D341Med (cell line): ENCODE data around the gene PRR18.
"Not testable (repeated sequence)": the region's sequence is repeated elsewhere in the genome, so short reads cannot be mapped to it uniquely, and the experiment has no call there.

Experiments
- DNase-seq: peaks from one replicate; pipeline ENCODE4 v3.0.0; 2012; ENCODE audit warnings: low spot score

Gene PRR18

GRCh38 chr6:166308033-166308768 is at the start of gene PRR18:
PRR18 (minus strand) TSS chr6:166308392; CDS start chr6:166308142, 250 bp downstream.
- DNase-seq, result peak; percentile 62

GRCh38 chr6:166355552-166355951 is 47.4 kb upstream of the PRR18 start:
- DNase-seq, result no peak

- no peak for DNase-seq
Observed at GRCh38 chr6:166354965-166355364, 46.8 kb upstream of the PRR18 start.

- no peak for DNase-seq
Observed at GRCh38 chr6:166354143-166354542, 46.0 kb upstream of the PRR18 start.

- DNase-seq, result no peak
Observed at GRCh38 chr6:166353507-166353906, 45.3 kb upstream of the PRR18 start.

GRCh38 chr6:166352923-166353322 is 44.7 kb upstream of the PRR18 start:
- no peak for DNase-seq

- DNase-seq, result peak; percentile 46
Observed at GRCh38 chr6:166351715-166352285, 43.6 kb upstream of the PRR18 start.

GRCh38 chr6:166348305-166348949 is 40.2 kb upstream of the PRR18 start:
- no peak for DNase-seq

- DNase-seq, result no peak
Observed at GRCh38 chr6:166346965-166347364, 38.8 kb upstream of the PRR18 start.

GRCh38 chr6:166346449-166346848 is 38.3 kb upstream of the PRR18 start:
- no peak for DNase-seq

GRCh38 chr6:166345672-166346071 is 37.5 kb upstream of the PRR18 start:
- DNase-seq, result not testable (repeated sequence)

GRCh38 chr6:166344921-166345320 is 36.7 kb upstream of the PRR18 start:
- not testable (repeated sequence) for DNase-seq

- DNase-seq, result no peak
Observed at GRCh38 chr6:166344240-166344639, 36.0 kb upstream of the PRR18 start.

GRCh38 chr6:166343150-166343487 is 34.9 kb upstream of the PRR18 start:
- no peak for DNase-seq

GRCh38 chr6:166342349-166343149 is 34.4 kb upstream of the PRR18 start, which contains the start of gene SFT2D1:
SFT2D1 (minus strand) TSS chr6:166342545; CDS start chr6:166342481, 64 bp downstream.
- DNase-seq, result peak; percentile 93

GRCh38 chr6:166341977-166342348 is 33.8 kb upstream of the PRR18 start:
- DNase-seq, result no peak

GRCh38 chr6:166341464-166341863 is 33.3 kb upstream of the PRR18 start:
- DNase-seq, result no peak

- no peak for DNase-seq
Observed at GRCh38 chr6:166338854-166339253, 30.7 kb upstream of the PRR18 start.

GRCh38 chr6:166336847-166337246 is 28.7 kb upstream of the PRR18 start:
- DNase-seq, result no peak

GRCh38 chr6:166335378-166336302 is 27.4 kb upstream of the PRR18 start:
- DNase-seq, result no peak

- DNase-seq, result no peak
Observed at GRCh38 chr6:166334878-166335277, 26.7 kb upstream of the PRR18 start.
